ENCODE measurements around the gene KAZN.

KAZN gene

DNA sequence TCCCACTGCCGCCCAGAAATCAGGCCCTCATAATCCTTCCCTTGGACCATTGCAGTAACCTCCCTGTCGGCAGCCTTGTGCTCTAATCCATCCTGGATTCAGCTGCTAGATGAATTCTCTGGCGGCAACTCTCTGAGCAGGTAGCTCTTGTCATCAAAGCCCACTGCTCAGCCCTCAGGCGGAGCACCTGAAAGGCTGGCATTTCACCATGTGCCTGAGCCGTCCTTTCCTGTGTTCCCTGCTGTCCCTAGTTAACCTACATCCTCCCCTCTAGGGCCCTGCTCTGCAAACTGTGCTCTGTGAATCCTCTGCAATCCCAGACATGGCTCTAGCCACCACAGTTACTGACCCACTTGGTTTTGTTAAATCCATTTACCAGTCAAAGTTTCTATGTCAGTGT is 118.0 kb downstream of the KAZN start:
- no peak for DNase-seq (ENCODE audit: extremely low read depth, low read depth)
- TF ChIP-seq, protein P1, sequence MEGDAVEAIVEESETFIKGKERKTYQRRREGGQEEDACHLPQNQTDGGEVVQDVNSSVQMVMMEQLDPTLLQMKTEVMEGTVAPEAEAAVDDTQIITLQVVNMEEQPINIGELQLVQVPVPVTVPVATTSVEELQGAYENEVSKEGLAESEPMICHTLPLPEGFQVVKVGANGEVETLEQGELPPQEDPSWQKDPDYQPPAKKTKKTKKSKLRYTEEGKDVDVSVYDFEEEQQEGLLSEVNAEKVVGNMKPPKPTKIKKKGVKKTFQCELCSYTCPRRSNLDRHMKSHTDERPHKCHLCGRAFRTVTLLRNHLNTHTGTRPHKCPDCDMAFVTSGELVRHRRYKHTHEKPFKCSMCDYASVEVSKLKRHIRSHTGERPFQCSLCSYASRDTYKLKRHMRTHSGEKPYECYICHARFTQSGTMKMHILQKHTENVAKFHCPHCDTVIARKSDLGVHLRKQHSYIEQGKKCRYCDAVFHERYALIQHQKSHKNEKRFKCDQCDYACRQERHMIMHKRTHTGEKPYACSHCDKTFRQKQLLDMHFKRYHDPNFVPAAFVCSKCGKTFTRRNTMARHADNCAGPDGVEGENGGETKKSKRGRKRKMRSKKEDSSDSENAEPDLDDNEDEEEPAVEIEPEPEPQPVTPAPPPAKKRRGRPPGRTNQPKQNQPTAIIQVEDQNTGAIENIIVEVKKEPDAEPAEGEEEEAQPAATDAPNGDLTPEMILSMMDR (IDR thresholded peaks at IDR 0.05; ENCODE audit: low read depth, low read length) = no peak

DNA sequence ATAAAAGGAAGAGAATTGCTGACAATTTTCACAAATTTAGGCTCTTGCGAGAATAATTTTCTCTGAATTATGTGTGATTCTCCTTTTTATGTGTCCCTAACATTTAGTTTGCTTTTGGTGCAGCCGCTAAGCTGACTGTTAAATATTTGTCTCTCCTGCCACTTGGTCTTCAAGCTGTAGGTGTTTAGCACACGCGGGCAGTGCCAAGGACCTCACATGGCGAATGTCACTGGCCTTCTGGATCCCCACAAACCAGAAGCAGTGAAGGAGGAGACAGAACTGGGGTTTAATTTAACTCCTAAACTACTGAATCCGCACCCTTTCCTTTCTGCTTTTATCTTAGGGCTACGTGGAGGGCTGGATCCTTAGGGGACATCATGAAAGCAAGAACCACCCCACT is 120.0 kb downstream of the KAZN start:
- no peak for DNase-seq (ENCODE audit: extremely low read depth, low read depth)
- TF ChIP-seq, protein P1 (IDR thresholded peaks at IDR 0.05; ENCODE audit: low read depth, low read length) = no peak

DNA sequence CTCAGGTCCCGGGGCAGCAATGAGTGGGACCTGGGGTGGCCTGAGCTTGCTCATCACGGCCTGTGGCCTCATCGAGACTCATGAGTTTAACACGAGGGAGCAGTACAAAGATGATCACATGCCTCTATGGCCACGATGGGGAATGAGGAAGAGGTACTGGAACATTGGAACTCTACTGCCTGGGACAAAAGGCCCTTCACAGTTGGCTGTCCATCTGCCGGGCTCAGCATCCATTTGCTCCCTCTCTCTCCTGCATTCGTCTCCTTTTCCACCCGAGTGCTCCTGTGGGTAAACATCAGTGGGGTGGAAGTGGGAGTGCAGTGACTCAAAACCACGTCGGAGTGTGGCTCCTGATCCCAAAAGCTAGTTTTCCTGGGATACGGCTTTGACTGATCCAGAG is 124.9 kb downstream of the KAZN start:
- TF ChIP-seq, protein P1 (IDR thresholded peaks at IDR 0.05; ENCODE audit: low read depth, low read length) = no peak
- DNase-seq (ENCODE audit: extremely low read depth, low read depth) = no peak

DNA sequence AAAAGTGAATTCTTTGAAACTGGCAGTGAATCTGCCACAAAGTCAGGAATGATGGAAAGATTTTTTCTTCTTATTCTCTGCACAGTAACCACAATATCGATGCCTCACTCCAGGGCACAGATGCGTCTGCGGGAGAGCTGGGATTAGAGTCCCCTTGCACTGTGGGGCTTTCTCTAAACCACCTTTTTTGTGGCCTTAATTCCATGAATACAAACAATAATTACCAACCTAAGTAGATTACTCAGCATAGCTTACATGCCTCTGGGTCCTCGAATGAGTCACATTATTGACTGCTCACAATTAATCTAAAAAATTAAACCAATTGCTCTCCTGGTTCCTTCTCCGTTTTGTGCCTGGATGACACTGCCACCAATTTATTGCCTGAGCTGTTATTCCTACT is 125.8 kb downstream of the KAZN start:
- TF ChIP-seq, protein P1 (IDR thresholded peaks at IDR 0.05; ENCODE audit: low read depth, low read length) = no peak

DNA sequence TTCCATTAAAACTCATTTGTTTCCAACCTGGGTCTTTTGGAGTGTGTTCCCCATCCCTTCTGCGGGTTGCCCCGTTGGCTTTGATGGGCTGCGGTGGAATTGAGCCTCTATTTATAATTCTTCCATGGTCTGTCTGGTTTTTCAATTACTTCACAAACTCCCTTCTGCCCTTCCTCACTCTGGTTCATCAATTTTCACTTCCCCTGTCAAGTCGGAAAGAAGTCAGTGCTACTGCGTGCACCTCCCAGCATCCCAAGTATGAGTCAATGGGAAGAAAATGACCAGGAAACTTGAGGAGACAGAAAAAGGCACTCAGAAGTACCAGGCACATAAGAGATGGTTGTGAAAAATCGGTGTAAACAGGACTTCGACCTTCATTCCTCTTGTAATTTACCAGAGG is 126.2 kb downstream of the KAZN start:
- TF ChIP-seq, protein P1 (IDR thresholded peaks at IDR 0.05; ENCODE audit: low read depth, low read length) = no peak
- DNase-seq (ENCODE audit: extremely low read depth, low read depth) = no peak

More for the DNA sequence above, 125.8 kb downstream of the KAZN start:
- no peak for DNase-seq (ENCODE audit: extremely low read depth, low read depth)

DNA sequence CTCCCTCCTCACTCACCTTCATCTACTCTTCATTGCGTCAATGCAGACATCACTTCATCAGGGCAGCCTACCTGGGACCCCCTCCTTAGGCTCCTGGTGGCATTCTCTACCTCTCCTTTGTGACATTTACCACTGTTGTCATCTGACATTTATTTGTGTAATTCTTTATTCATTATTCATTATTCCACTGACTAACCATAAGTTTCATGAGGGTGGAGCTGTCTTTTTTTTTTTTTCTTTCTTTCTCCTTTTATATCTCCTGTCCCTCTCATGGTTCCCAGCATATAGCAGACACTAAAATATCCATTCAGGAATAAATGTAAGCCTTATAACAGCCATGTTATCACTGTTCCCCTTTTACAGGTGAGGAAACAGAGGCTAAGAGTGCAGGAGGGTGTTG is 126.8 kb downstream of the KAZN start:
- DNase-seq (ENCODE audit: extremely low read depth, low read depth) = no peak
- TF ChIP-seq, protein P1 (IDR thresholded peaks at IDR 0.05; ENCODE audit: low read depth, low read length) = no peak

DNA sequence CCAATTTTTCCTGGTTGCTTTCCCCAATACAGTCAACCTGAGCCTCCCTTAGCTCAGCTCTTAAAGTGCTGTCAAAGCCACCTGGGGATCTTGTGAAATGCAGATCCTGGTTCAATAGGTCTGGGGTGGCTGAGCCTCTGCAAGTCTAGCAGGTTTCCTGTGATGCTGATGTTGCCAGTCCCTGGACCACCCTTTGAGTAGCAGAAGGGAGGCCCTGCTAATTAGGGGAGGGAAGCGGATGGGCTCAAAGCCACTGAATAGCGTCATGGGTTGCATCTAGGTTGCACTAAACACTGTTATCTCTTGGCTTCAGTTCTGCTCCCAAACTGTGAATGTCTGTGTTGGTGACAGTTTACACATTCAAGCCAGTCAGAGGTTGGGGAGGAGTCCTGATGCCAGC is 127.2 kb downstream of the KAZN start:
- TF ChIP-seq, protein P1 (IDR thresholded peaks at IDR 0.05; ENCODE audit: low read depth, low read length) = no peak
- DNase-seq (ENCODE audit: extremely low read depth, low read depth) = no peak
